ENCODE data around the gene FADS6.
A peak's percentile ranks its signal among the peaks of the same experiment; 100 is the strongest.

Gene FADS6

DNA sequence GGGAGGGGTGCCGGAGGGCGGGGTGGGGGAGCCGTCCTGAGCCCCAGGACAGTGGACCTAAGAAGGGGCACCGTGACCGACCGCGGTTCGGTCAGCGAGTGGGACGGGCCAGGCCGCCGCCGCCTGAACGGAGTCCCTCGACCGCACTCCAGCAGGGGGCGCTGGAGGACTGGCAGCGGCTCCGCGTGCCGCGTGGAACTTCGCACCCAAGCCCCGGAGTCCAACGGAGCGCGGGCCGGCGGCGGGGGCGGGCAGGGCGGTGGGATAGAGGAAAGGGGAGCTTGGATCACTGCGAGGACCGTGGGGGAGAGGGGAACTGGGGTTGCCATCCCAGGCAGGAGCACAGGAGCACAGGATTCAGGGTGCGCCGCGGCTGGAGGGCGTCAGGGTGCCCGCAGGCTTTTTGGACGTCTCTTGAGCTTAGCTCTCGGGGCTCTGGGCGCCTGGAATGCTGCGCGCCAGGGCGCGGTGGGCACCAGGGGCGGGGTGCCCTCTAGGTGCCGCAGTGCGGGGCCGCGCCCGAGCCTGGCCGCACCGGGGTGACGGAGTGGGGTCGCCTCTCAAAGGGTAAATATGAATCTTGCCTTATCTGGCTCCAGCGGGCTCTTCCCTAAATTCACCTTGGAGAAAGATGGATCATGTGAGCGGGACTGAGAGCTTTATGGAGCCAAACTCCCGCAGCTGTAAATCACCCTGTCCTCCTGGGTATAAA is 30.3 kb upstream of the FADS6 start:
- H3K9me3 ChIP-seq (ENCODE audit: insufficient read depth, low read depth, low read length) = no peaks in the 10 kb centered on the region
- no peak overlapping the region for H3K4me2 ChIP-seq (ENCODE audit: low read depth, low read length, poor library complexity, severe bottlenecking)
- H3K9ac ChIP-seq (ENCODE audit: low read depth, low read length, poor library complexity, severe bottlenecking) = no peak overlapping the region
- H3K79me2 ChIP-seq (ENCODE audit: insufficient read depth, low read length) = no peaks in the 10 kb centered on the region
- H2AFZ ChIP-seq (ENCODE audit: low read length) = no peak overlapping the region
- H4K20me1 ChIP-seq (ENCODE audit: insufficient read depth, low read length, poor library complexity, severe bottlenecking) = no peaks in the 10 kb centered on the region
- H3K27me3 ChIP-seq (ENCODE audit: insufficient read depth, low read length, poor library complexity, severe bottlenecking) = no peaks in the 10 kb centered on the region
- no peaks in the 10 kb centered on the region for H3F3A ChIP-seq (ENCODE audit: low read depth)
- no peak overlapping the region for H3K4me3 ChIP-seq (ENCODE audit: low read length, poor library complexity, severe bottlenecking)
- no peaks in the 10 kb centered on the region for H3K9me2 ChIP-seq (replicated peaks; ENCODE audit: low read depth, low read length)
- TF ChIP-seq EZH2phosphoT487 (IDR thresholded peaks at IDR 0.05; ENCODE audit: borderline replicate concordance) (no peak), CTCF (conservative IDR thresholded peaks at IDR 0.05; ENCODE audit: low read length) (peak; percentile 41; the same call in 1 of the 2 replicates)
- H3K4me1 ChIP-seq (ENCODE audit: insufficient read depth, low read length, poor library complexity, severe bottlenecking) = no peaks in the 10 kb centered on the region
- H3K36me3 ChIP-seq (ENCODE audit: insufficient read depth, low read length) = no peaks in the 10 kb centered on the region

DNA sequence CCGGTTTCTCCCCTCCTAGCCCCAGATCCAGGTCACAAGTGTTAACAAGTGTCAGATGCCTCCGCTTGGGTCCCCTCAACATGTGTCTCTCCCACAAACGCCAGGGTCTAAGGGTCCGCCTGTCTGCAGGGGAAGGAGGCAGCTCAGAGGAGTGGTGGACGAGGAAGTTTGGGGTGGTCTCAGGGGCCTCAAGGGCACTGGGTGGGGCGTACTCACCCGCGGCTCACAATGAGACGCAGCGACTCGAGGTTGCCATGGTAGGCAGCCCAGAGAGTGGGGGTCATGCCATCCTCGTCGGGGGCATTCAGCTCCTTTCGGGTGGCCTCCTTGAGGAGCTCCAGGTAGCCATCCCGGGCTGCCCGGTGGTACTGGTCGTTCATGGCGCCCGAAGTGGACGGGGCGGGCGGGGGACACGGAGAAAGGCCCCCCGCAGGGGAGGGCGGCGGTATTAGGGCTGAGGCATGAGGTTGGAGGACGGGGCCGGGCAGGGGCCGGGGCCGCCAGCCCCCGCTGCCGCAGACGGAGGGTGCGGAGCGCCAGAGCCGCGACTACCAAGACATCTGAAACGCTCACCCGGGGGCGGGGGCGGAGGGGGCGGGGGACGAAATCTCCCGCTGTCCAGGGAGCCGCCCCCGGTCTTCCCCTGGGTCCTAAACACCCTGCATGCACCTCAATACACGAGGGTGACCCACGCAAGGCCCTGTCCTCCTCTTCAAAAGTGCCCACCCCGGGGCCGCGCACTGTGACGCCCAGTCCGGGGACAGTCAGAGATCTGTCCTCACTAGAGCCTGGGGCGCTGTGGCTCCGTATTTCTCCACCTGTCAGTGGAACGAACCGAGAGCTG is 29.5 kb upstream of the FADS6 start, which contains the start of gene USH1G:
TSS of gene USH1G (minus strand) at position 562 of the 844 bp plus-strand sequence. CDS start at position 380, 182 bp downstream.
- Histone ChIP-seq H3K36me3 (ENCODE audit: insufficient read depth, low read length) (no peaks in the 10 kb centered on the region), H3K79me2 (ENCODE audit: insufficient read depth, low read length) (no peaks in the 10 kb centered on the region), H3F3A (ENCODE audit: low read depth) (no peaks in the 10 kb centered on the region), H3K4me3 (ENCODE audit: low read length, poor library complexity, severe bottlenecking) (no peak within 1 kb of the TSS), H3K9ac (ENCODE audit: low read depth, low read length, poor library complexity, severe bottlenecking) (no peak within 1 kb of the TSS), H4K20me1 (ENCODE audit: insufficient read depth, low read length, poor library complexity, severe bottlenecking) (no peaks in the 10 kb centered on the region), H3K27me3 (ENCODE audit: insufficient read depth, low read length, poor library complexity, severe bottlenecking) (no peaks in the 10 kb centered on the region), H3K4me2 (ENCODE audit: low read depth, low read length, poor library complexity, severe bottlenecking) (no peak within 1 kb of the TSS), H3K4me1 (ENCODE audit: insufficient read depth, low read length, poor library complexity, severe bottlenecking) (no peaks in the 10 kb centered on the region), H3K9me3 (ENCODE audit: insufficient read depth, low read depth, low read length) (no peaks in the 10 kb centered on the region), H2AFZ (ENCODE audit: low read length) (peak within 1 kb of the TSS; percentile 27; the same call in 1 of the 2 replicates), H3K9me2 (replicated peaks; ENCODE audit: low read depth, low read length) (no peaks in the 10 kb centered on the region)
- TF ChIP-seq CTCF (conservative IDR thresholded peaks at IDR 0.05; ENCODE audit: low read length) (no peak), EZH2phosphoT487 (IDR thresholded peaks at IDR 0.05; ENCODE audit: borderline replicate concordance) (no peak)

- Histone ChIP-seq H3K4me2 (ENCODE audit: low read depth, low read length, poor library complexity, severe bottlenecking) (no peak overlapping the region), H3K9ac (ENCODE audit: low read depth, low read length, poor library complexity, severe bottlenecking) (no peak overlapping the region), H3K79me2 (ENCODE audit: insufficient read depth, low read length) (no peaks in the 10 kb centered on the region), H2AFZ (ENCODE audit: low read length) (no peak overlapping the region), H3K4me3 (ENCODE audit: low read length, poor library complexity, severe bottlenecking) (no peak overlapping the region), H3K4me1 (ENCODE audit: insufficient read depth, low read length, poor library complexity, severe bottlenecking) (no peaks in the 10 kb centered on the region), H3F3A (ENCODE audit: low read depth) (no peaks in the 10 kb centered on the region), H4K20me1 (ENCODE audit: insufficient read depth, low read length, poor library complexity, severe bottlenecking) (no peaks in the 10 kb centered on the region), H3K9me3 (ENCODE audit: insufficient read depth, low read depth, low read length) (no peaks in the 10 kb centered on the region), H3K36me3 (ENCODE audit: insufficient read depth, low read length) (no peaks in the 10 kb centered on the region), H3K9me2 (replicated peaks; ENCODE audit: low read depth, low read length) (no peaks in the 10 kb centered on the region), H3K27me3 (ENCODE audit: insufficient read depth, low read length, poor library complexity, severe bottlenecking) (no peaks in the 10 kb centered on the region)
- TF ChIP-seq CTCF (conservative IDR thresholded peaks at IDR 0.05; ENCODE audit: low read length) (no peak), EZH2phosphoT487 (IDR thresholded peaks at IDR 0.05; ENCODE audit: borderline replicate concordance) (no peak)
Observed at GRCh38 chr17:74922172-74922571, 28.7 kb upstream of the FADS6 start.

Data from Loucy (cell line).